H9 (cell line): ENCODE measurements around the gene CLEC12A. TPM values are rescaled to one million over a fixed set of nuclear protein-coding genes. Genes with fewer than 3 reads are reported as not detected.
"Not testable (repeated sequence)": the region's sequence is repeated elsewhere in the genome, so short reads cannot be mapped to it uniquely, and the experiment has no call there.

Experiments used
- DNase-seq: peaks from one replicate; pipeline ENCODE4 v3.0.0-alpha.2; 2017
- H2AFZ ChIP-seq: one replicate; pipeline ENCODE4 v1.6.1; 2013; ENCODE audit warnings: mild to moderate bottlenecking, low read length, control low read depth, moderate library complexity
- H2AK5ac ChIP-seq: 2 replicates; pipeline ENCODE4 v1.6.1; 2013; ENCODE audit warnings: low read length, control low read depth, mixed read lengths; ENCODE audit not compliant: insufficient read length
- H2BK120ac ChIP-seq: one replicate; pipeline ENCODE4 v1.6.1; 2013; ENCODE audit warnings: low read depth, mild to moderate bottlenecking, low read length, control low read depth, inconsistent platforms; ENCODE audit not compliant: poor library complexity, severe bottlenecking
- H2BK12ac ChIP-seq: 2 replicates; pipeline ENCODE4 v1.6.1; 2013; ENCODE audit warnings: low read length, control low read depth, mixed read lengths, low read depth; ENCODE audit not compliant: insufficient read length
- H2BK15ac ChIP-seq: 2 replicates; pipeline ENCODE4 v1.6.1; 2013; ENCODE audit warnings: low read depth, low read length, control low read depth
- H2BK20ac ChIP-seq: one replicate; pipeline ENCODE4 v1.6.1; 2013; ENCODE audit warnings: low read depth, mild to moderate bottlenecking, low read length, control low read depth, inconsistent platforms; ENCODE audit not compliant: poor library complexity, severe bottlenecking
- H2BK5ac ChIP-seq: 2 replicates; pipeline ENCODE4 v1.6.1; 2013; ENCODE audit warnings: low read length, control low read depth, mixed read lengths; ENCODE audit not compliant: insufficient read length
- H3K14ac ChIP-seq: 2 replicates; pipeline ENCODE4 v1.6.1; 2013; ENCODE audit warnings: low read length, control low read depth; ENCODE audit not compliant: insufficient read depth
- H3K18ac ChIP-seq: 2 replicates; pipeline ENCODE4 v1.6.1; 2013; ENCODE audit warnings: low read depth, mild to moderate bottlenecking, mixed read lengths, low read length, control low read depth; ENCODE audit not compliant: insufficient read length
- H3K23ac ChIP-seq: 2 replicates; pipeline ENCODE4 v1.6.1; 2013; ENCODE audit warnings: low read length, control low read depth, mixed read lengths, low read depth; ENCODE audit not compliant: insufficient read length
- H3K23me2 ChIP-seq: 2 replicates; pipeline ENCODE4 v1.6.1; 2013; ENCODE audit warnings: low read depth, mild to moderate bottlenecking, mixed read lengths, low read length, control low read depth; ENCODE audit not compliant: insufficient read length, poor library complexity, severe bottlenecking
- H3K27ac ChIP-seq: 2 replicates; pipeline ENCODE4 v1.5.1; 2013; ENCODE audit warnings: low read length, control low read depth, mixed read lengths, low read depth; ENCODE audit not compliant: insufficient read length
- H3K27me3 ChIP-seq: 2 replicates; pipeline ENCODE4 v1.6.1; 2013; ENCODE audit warnings: low read length, control low read depth, inconsistent platforms; ENCODE audit not compliant: insufficient read depth
- H3K4ac ChIP-seq: 2 replicates; pipeline ENCODE4 v1.6.1; 2013; ENCODE audit warnings: low read depth, mild to moderate bottlenecking, control low read depth, inconsistent platforms, low read length, moderate library complexity
- H3K4me1 ChIP-seq: 2 replicates; pipeline ENCODE4 v1.6.1; 2013; ENCODE audit warnings: low read length, control low read depth, inconsistent platforms; ENCODE audit not compliant: insufficient read depth
- H3K4me2 ChIP-seq: 2 replicates; pipeline ENCODE4 v1.6.1; 2013; ENCODE audit warnings: low read length, control low read depth, mixed read lengths; ENCODE audit not compliant: insufficient read length, insufficient read depth
- H3K56ac ChIP-seq: 2 replicates; pipeline ENCODE4 v1.6.1; 2013; ENCODE audit warnings: low read depth, mild to moderate bottlenecking, mixed read lengths, low read length, control low read depth; ENCODE audit not compliant: insufficient read length
- H3K79me1 ChIP-seq: 2 replicates; pipeline ENCODE4 v1.6.1; 2013; ENCODE audit warnings: low read depth, mild to moderate bottlenecking, moderate library complexity, low read length, control low read depth, inconsistent platforms; ENCODE audit not compliant: insufficient read depth, poor library complexity, severe bottlenecking
- H3K79me2 ChIP-seq: 2 replicates; pipeline ENCODE4 v1.6.1; 2013; ENCODE audit warnings: low read length, control low read depth, inconsistent platforms; ENCODE audit not compliant: insufficient read depth
- H3K9ac ChIP-seq: 2 replicates; pipeline ENCODE4 v1.6.1; 2013; ENCODE audit warnings: low read length, control low read depth, mixed read lengths; ENCODE audit not compliant: insufficient read length; ENCODE audit errors: extremely low read depth
- H3K9me3 ChIP-seq: one replicate; pipeline ENCODE4 v1.6.1; 2013; ENCODE audit warnings: low read depth, low read length, inconsistent platforms; ENCODE audit not compliant: control insufficient read depth
- H3T11ph ChIP-seq: one replicate; pipeline ENCODE4 v1.6.1; 2013; ENCODE audit warnings: mild to moderate bottlenecking, low read length, control low read depth, inconsistent platforms
- H4K20me1 ChIP-seq: one replicate; pipeline ENCODE4 v1.6.1; 2013; ENCODE audit not compliant: control insufficient read depth, insufficient read length, insufficient read depth
- H4K5ac ChIP-seq: 2 replicates; pipeline ENCODE4 v1.6.1; 2013; ENCODE audit warnings: low read depth, mild to moderate bottlenecking, mixed read lengths, low read length, control low read depth; ENCODE audit not compliant: insufficient read length
- H4K8ac ChIP-seq: replicated peaks from 2 replicates; pipeline ENCODE4 v1.6.1; 2013; ENCODE audit warnings: low read length, control low read depth, mixed read lengths, low read depth; ENCODE audit not compliant: insufficient read length
- H4K91ac ChIP-seq: 2 replicates; pipeline ENCODE4 v1.6.1; 2013; ENCODE audit warnings: low read depth, mild to moderate bottlenecking, moderate library complexity, mixed read lengths, low read length, control low read depth; ENCODE audit not compliant: insufficient read length
- H3K27ac Mint-ChIP-seq, 3 experiments: 2 replicates in 2 of 3; 3 replicates in 1 of 3; pipeline ENCODE4 v1.8.0; 2020 to 2021; ENCODE audit warnings: mixed read lengths in 3 of 3, mild to moderate bottlenecking in 1 of 3, moderate library complexity in 1 of 3
- H3K27me3 Mint-ChIP-seq: 2 replicates; pipeline ENCODE4 v1.8.0; 2021; ENCODE audit warnings: low read depth, mild to moderate bottlenecking, moderate library complexity, mixed read lengths
- H3K36me3 Mint-ChIP-seq, 3 experiments: 2 replicates in 2 of 3; 3 replicates in 1 of 3; pipeline ENCODE4 v1.8.0; 2020 to 2021; ENCODE audit warnings: low read depth in 3 of 3, mixed read lengths in 3 of 3; ENCODE audit not compliant: insufficient read depth in 1 of 3
- H3K4me1 Mint-ChIP-seq, 2 experiments: 2 replicates each; pipeline ENCODE4 v1.8.0; 2020; ENCODE audit warnings: mixed read lengths in 2 of 2
- H3K4me3 Mint-ChIP-seq, 2 experiments: 2 replicates in 1 of 2; 3 replicates in 1 of 2; pipeline ENCODE4 v1.8.0; 2020 to 2021; ENCODE audit warnings: mild to moderate bottlenecking in 2 of 2, mixed read lengths in 2 of 2, moderate library complexity in 1 of 2
- H3K9me3 Mint-ChIP-seq, 2 experiments: 2 replicates in 1 of 2; 3 replicates in 1 of 2; pipeline ENCODE4 v1.8.0; 2020; ENCODE audit warnings: mild to moderate bottlenecking in 2 of 2, mixed read lengths in 2 of 2, moderate library complexity in 1 of 2
- WGBS: extraction: QIAGEN DNeasy Blood & Tissue Kit; methylation state at CpG from one replicate; pipeline ENCODE4 v1.1.7; 2013; ENCODE audit warnings: missing lambda C conversion rate, low lambda C conversion rate, mixed read lengths; ENCODE audit not compliant: insufficient read length; ENCODE audit errors: extremely low coverage; 5-methylcytosine and 5-hydroxymethylcytosine counted together
- total RNA-seq: library from RNA; stranded (reverse); gene quantifications from 2 replicates; pipeline ENCODE4 v1.2.1, GENCODE V29; 2021
- TF ChIP-seq, protein P1 (sequence below): fragments of 200-600 bp; sonication (generic); conservative IDR thresholded peaks from 3 replicates; pipeline ENCODE4 v1.8.0; 2021; ENCODE audit warnings: antibody characterized with exemption, mild to moderate bottlenecking

CLEC12A gene
- total RNA-seq, 1 experiment from 2014 or later: not detected

DNA sequence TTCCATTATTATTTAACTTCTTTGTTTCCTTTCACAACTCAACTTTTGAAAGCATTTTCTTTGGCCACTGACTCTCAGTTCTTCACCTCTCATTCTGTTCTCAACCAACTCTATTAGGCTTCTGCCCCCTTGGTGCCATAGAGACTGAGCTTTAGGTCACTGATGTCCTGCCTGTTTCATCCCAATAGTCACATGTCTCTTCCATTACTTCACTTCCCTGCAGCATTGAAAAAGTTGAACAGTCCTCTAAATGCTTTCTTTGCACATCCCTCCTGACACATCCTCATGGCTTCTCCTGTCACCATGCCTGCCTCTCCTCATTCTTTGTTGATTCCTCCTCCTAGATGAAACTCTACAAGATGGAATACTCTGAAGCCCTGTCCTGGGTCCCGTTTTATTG is 2.7 kb downstream of the CLEC12A start:
- Histone ChIP-seq H3K4me1 (no peaks in the 10 kb centered on the region), H2AFZ (no peak overlapping the region), H3K9me3 (no peaks in the 10 kb centered on the region), H3K23me2 (no peaks in the 10 kb centered on the region), H3K27me3 (no peaks in the 10 kb centered on the region), H4K5ac (no peak overlapping the region), H2BK5ac (no peak overlapping the region), H3K4me2 (no peak overlapping the region), H2BK20ac (no peak overlapping the region), H4K8ac (no peak overlapping the region), H2BK12ac (no peak overlapping the region), H3K4ac (no peak overlapping the region), H2BK15ac (no peak overlapping the region), H3K79me2 (no peaks in the 10 kb centered on the region), H3K23ac (no peak overlapping the region), H4K20me1 (no peaks in the 10 kb centered on the region), H3K9ac (no peak overlapping the region), H3K14ac (no peak overlapping the region), H2AK5ac (peak overlapping the region; percentile 23), H4K91ac (no peak overlapping the region), H3K18ac (no peak overlapping the region), H3K56ac (no peak overlapping the region), H3K79me1 (no peaks in the 10 kb centered on the region), H3K27ac (no peak overlapping the region), H2BK120ac (no peak overlapping the region), H3T11ph (no peak overlapping the region)
- Mint-ChIP-seq H3K9me3 (peaks cover 21 to 29% of the 10 kb centered on the region in 2 experiments), H3K4me1 (peaks cover 8 to 9% of the 10 kb centered on the region in 2 experiments), H3K36me3 (peaks cover 17 to 25% (median 21%) of the 10 kb centered on the region in 3 experiments), H3K27me3 (no peaks in the 10 kb centered on the region; the same call in 1 of the 2 replicates), H3K27ac (0 out of 7 replicates have a peak overlapping the region, but pooled peaks of 1 of the 3 experiments have one; percentile 9), H3K4me3 (no peak overlapping the region)
- no CpG with 5 or more reads among the region's 1 CpG for WGBS
- TF ChIP-seq, protein P1, sequence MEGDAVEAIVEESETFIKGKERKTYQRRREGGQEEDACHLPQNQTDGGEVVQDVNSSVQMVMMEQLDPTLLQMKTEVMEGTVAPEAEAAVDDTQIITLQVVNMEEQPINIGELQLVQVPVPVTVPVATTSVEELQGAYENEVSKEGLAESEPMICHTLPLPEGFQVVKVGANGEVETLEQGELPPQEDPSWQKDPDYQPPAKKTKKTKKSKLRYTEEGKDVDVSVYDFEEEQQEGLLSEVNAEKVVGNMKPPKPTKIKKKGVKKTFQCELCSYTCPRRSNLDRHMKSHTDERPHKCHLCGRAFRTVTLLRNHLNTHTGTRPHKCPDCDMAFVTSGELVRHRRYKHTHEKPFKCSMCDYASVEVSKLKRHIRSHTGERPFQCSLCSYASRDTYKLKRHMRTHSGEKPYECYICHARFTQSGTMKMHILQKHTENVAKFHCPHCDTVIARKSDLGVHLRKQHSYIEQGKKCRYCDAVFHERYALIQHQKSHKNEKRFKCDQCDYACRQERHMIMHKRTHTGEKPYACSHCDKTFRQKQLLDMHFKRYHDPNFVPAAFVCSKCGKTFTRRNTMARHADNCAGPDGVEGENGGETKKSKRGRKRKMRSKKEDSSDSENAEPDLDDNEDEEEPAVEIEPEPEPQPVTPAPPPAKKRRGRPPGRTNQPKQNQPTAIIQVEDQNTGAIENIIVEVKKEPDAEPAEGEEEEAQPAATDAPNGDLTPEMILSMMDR: no peak
- DNase-seq: no peak

- H4K20me1 ChIP-seq, H3K56ac ChIP-seq, H2BK20ac ChIP-seq, H3K14ac ChIP-seq, H3K4me3 Mint-ChIP-seq, H3K27ac ChIP-seq, H3K27me3 Mint-ChIP-seq, H3K4me2 ChIP-seq, H2BK120ac ChIP-seq, DNase-seq, H2BK5ac ChIP-seq, H3K18ac ChIP-seq, H4K91ac ChIP-seq, H3K9ac ChIP-seq, H3K79me1 ChIP-seq, H2BK15ac ChIP-seq, H4K5ac ChIP-seq, H3K23ac ChIP-seq, H3K4ac ChIP-seq, H3K79me2 ChIP-seq, H4K8ac ChIP-seq, H2BK12ac ChIP-seq, H2AK5ac ChIP-seq, H3K27ac Mint-ChIP-seq, H3K9me3 ChIP-seq, H2AFZ ChIP-seq, H3K27me3 ChIP-seq, H3K23me2 ChIP-seq, H3T11ph ChIP-seq, H3K4me1 Mint-ChIP-seq, H3K4me1 ChIP-seq: not testable (repeated sequence)
- Mint-ChIP-seq H3K9me3 (peaks cover 21 to 29% of the 10 kb centered on the region in 2 experiments), H3K36me3 (peaks cover 17 to 25% (median 21%) of the 10 kb centered on the region in 3 experiments)
- no CpG with 5 or more reads among the region's 2 CpGs for WGBS
Observed at GRCh38 chr12:9974731-9975130, 3.5 kb downstream of the CLEC12A start.
